Activated effector memory CD4-positive, alpha-beta T cell treated with anti-CD3 and anti-CD28 coated beads, Interleukin-2, amount 50 U/mL, for 16 hours (primary cell): ENCODE data around the gene MAPRE3.

Experiments used
- DNase-seq: peaks from one replicate; pipeline ENCODE4 v3.0.0-alpha.2; 2020

MAPRE3 gene

GRCh38 chr2:26951236-26951635 is 19.2 kb upstream of the MAPRE3 start:
- no peak for DNase-seq

- no peak for DNase-seq
Observed at GRCh38 chr2:26952374-26952773, 18.1 kb upstream of the MAPRE3 start.

- DNase-seq, result no peak
Observed at GRCh38 chr2:26954135-26954534, 16.3 kb upstream of the MAPRE3 start.

- no peak for DNase-seq
Observed at GRCh38 chr2:26957041-26957440, 13.4 kb upstream of the MAPRE3 start.

GRCh38 chr2:26957534-26957933 is 12.9 kb upstream of the MAPRE3 start:
- DNase-seq, result no peak

GRCh38 chr2:26959331-26959730 is 11.1 kb upstream of the MAPRE3 start:
- DNase-seq, result no peak

GRCh38 chr2:26964446-26965130 is 5.8 kb upstream of the MAPRE3 start:
- DNase-seq, result no peak

GRCh38 chr2:26968001-26968400 is 2.4 kb upstream of the MAPRE3 start:
- DNase-seq, result no peak

GRCh38 chr2:26969077-26969844 is 1.2 kb upstream of the MAPRE3 start:
- no peak for DNase-seq

GRCh38 chr2:26970928-26971627 is 641 bp downstream of the MAPRE3 start:
- no peak for DNase-seq

- DNase-seq, result no peak
Observed at GRCh38 chr2:26971911-26972786, 1.7 kb downstream of the MAPRE3 start.

GRCh38 chr2:26974352-26974751 is 3.9 kb downstream of the MAPRE3 start:
- no peak for DNase-seq

- no peak for DNase-seq
Observed at GRCh38 chr2:26975102-26975501, 4.7 kb downstream of the MAPRE3 start.

GRCh38 chr2:26975656-26976055 is 5.2 kb downstream of the MAPRE3 start:
- no peak for DNase-seq

- DNase-seq, result no peak
Observed at GRCh38 chr2:26976237-26976636, 5.8 kb downstream of the MAPRE3 start.

GRCh38 chr2:26977012-26977411 is 6.6 kb downstream of the MAPRE3 start:
- no peak for DNase-seq

GRCh38 chr2:26978061-26978596 is 7.7 kb downstream of the MAPRE3 start:
- DNase-seq, result no peak

- no peak for DNase-seq
Observed at GRCh38 chr2:26979741-26980140, 9.3 kb downstream of the MAPRE3 start.

- DNase-seq, result no peak
Observed at GRCh38 chr2:26980971-26981370, 10.5 kb downstream of the MAPRE3 start.

GRCh38 chr2:26982102-26982742 is 11.8 kb downstream of the MAPRE3 start:
- DNase-seq, result no peak

GRCh38 chr2:26983746-26984145 is 13.3 kb downstream of the MAPRE3 start:
- DNase-seq, result no peak

GRCh38 chr2:26985807-26986206 is 15.4 kb downstream of the MAPRE3 start:
- DNase-seq, result no peak
